Vagina (tissue), 2 donors: Measurements from ENCODE around the gene PTGIS. TPM values are rescaled to one million over a fixed set of nuclear protein-coding genes. Genes with fewer than 3 reads are reported as not detected.
A peak's percentile ranks its signal among the peaks of the same experiment; 100 is the strongest.

Experiments used
- DNase-seq, 2 donors: peaks; one replicate each; pipeline ENCODE4 v3.0.0-alpha.2; 2017; ENCODE audit errors: extremely low spot score in 2 of 2
- H3K27ac ChIP-seq: fragments of 200-600 bp; sonication (generic); one replicate; pipeline ENCODE4 v1.5.1; 2019
- H3K27me3 ChIP-seq: fragments of 200-600 bp; sonication (generic); one replicate; pipeline ENCODE4 v1.5.1; 2019
- H3K36me3 ChIP-seq, 2 donors: fragments of 200-600 bp; sonication (generic); one replicate each; pipeline ENCODE4 v1.5.1; 2017 to 2019
- H3K4me1 ChIP-seq: fragments of 200-600 bp; sonication (generic); one replicate; pipeline ENCODE4 v1.5.1; 2019
- H3K4me3 ChIP-seq, 2 donors: fragments of 200-600 bp; sonication (generic); 1 replicate in 1 of 2; 2 replicates in 1 of 2; pipeline ENCODE4 v1.5.1; 2016 to 2019
- H3K9me3 ChIP-seq: fragments of 200-600 bp; sonication (generic); one replicate; pipeline ENCODE4 v1.5.1; 2019
- CTCF ChIP-seq, 3 experiments: fragments of 450-650 bp in 2 of 3; fragments of 200-600 bp in 1 of 3; sonication (generic) in 1 of 3; IDR thresholded peaks; one replicate each; pipeline ENCODE4 v1.5.1; 2017 to 2019; ENCODE audit warnings: antibody characterized with exemption in 3 of 3, mild to moderate bottlenecking in 2 of 3, moderate library complexity in 2 of 3
- POLR2A ChIP-seq, 2 donors: fragments of 450-650 bp; IDR thresholded peaks; one replicate each; pipeline ENCODE4 v1.6.1; 2017; ENCODE audit warnings: antibody characterized with exemption in 2 of 2, mild to moderate bottlenecking in 2 of 2, moderate library complexity in 2 of 2
- POLR2AphosphoS5 ChIP-seq, 2 donors: sonication (generic); formaldehyde crosslinking; IDR thresholded peaks; one replicate each; pipeline ENCODE4 v1.9.0; 2017; ENCODE audit warnings: antibody characterized with exemption in 2 of 2, mild to moderate bottlenecking in 2 of 2, low read depth in 1 of 2; ENCODE audit not compliant: insufficient read depth in 1 of 2
- intact Hi-C: fragments of 100-400 bp; cut with DNase I; formaldehyde crosslinking; loops from one replicate; pipeline ENCODE4 v1.15.1; 2023
- total RNA-seq: library from RNA; depleted of rRNA; stranded (reverse); fragments of >200 nt; gene quantifications from one replicate; pipeline ENCODE4 v1.2.3, GENCODE V29; 2016

PTGIS gene
- total RNA-seq, 1 donor from 2014 or later, result 51.1 TPM

- H3K27ac ChIP-seq, result no peak overlapping the region
- intact Hi-C loops, result loop anchor here (2.0 to 10.0 kb wide), 2 partner anchors 66 to 274 kb away; no protein-coding TSS in a partner anchor
- H3K27me3 ChIP-seq, result no peaks in the 10 kb centered on the region
These were observed 41.1 kb upstream of the PTGIS start for GRCh38 chr20:49608752-49609670.

GRCh38 chr20:49607568-49607967 is 39.6 kb upstream of the PTGIS start:
- H3K4me3 ChIP-seq, result no peak overlapping the region
- H3K36me3 ChIP-seq, result no peaks in the 10 kb centered on the region
- no peak for DNase-seq
- no peaks in the 10 kb centered on the region for H3K9me3 ChIP-seq
- intact Hi-C loops, result loop anchor here (10.0 kb wide), 1 partner anchor 273 kb away; no protein-coding TSS in a partner anchor
- H3K4me1 ChIP-seq, result peaks cover 24% of the 10 kb centered on the region
- H3K27ac ChIP-seq, result no peak overlapping the region
- no peak for TF ChIP-seq POLR2A (IDR thresholded peaks at IDR 0.05)
- TF ChIP-seq POLR2AphosphoS5 (IDR thresholded peaks at IDR 0.05; ENCODE audit: insufficient read depth in 1 of 2, low read depth in 1 of 2), result no peak
- no peak for TF ChIP-seq CTCF (IDR thresholded peaks at IDR 0.05)
- H3K27me3 ChIP-seq, result no peaks in the 10 kb centered on the region

More at GRCh38 chr20:49608752-49609670, 41.1 kb upstream of the PTGIS start:
- H3K9me3 ChIP-seq, result no peaks in the 10 kb centered on the region
- H3K4me3 ChIP-seq, result no peak overlapping the region
- no peak for DNase-seq
- no peaks in the 10 kb centered on the region for H3K36me3 ChIP-seq
- peak; percentile 92 to 98 (median 96) for TF ChIP-seq CTCF (IDR thresholded peaks at IDR 0.05)
- TF ChIP-seq POLR2A (IDR thresholded peaks at IDR 0.05), result no peak
- no peak for TF ChIP-seq POLR2AphosphoS5 (IDR thresholded peaks at IDR 0.05; ENCODE audit: insufficient read depth in 1 of 2, low read depth in 1 of 2)
- H3K4me1 ChIP-seq, result peaks cover 24% of the 10 kb centered on the region

GRCh38 chr20:49603209-49603627 is 35.3 kb upstream of the PTGIS start:
- TF ChIP-seq POLR2AphosphoS5 (IDR thresholded peaks at IDR 0.05; ENCODE audit: insufficient read depth in 1 of 2, low read depth in 1 of 2), result no peak
- TF ChIP-seq CTCF (IDR thresholded peaks at IDR 0.05), result no peak
- no peak for TF ChIP-seq POLR2A (IDR thresholded peaks at IDR 0.05)
- no peak overlapping the region for H3K27ac ChIP-seq

GRCh38 chr20:49602345-49603208 is 34.6 kb upstream of the PTGIS start:
- no peak for DNase-seq
- Histone ChIP-seq H3K27me3 (no peaks in the 10 kb centered on the region), H3K4me3 (no peak overlapping the region), H3K4me1 (peaks cover 14% of the 10 kb centered on the region), H3K9me3 (no peaks in the 10 kb centered on the region), H3K36me3 (no peaks in the 10 kb centered on the region), H3K27ac (no peak overlapping the region)
- intact Hi-C loops, result loop anchor here (10.0 kb wide), 1 partner anchor 268 kb away; no protein-coding TSS in a partner anchor
- TF ChIP-seq POLR2AphosphoS5 (IDR thresholded peaks at IDR 0.05; ENCODE audit: insufficient read depth in 1 of 2, low read depth in 1 of 2) (no peak), CTCF (IDR thresholded peaks at IDR 0.05) (no peak), POLR2A (IDR thresholded peaks at IDR 0.05) (no peak)

More at GRCh38 chr20:49603209-49603627, 35.3 kb upstream of the PTGIS start:
- H3K9me3 ChIP-seq, result no peaks in the 10 kb centered on the region
- H3K36me3 ChIP-seq, result no peaks in the 10 kb centered on the region
- DNase-seq, result no peak
- H3K4me3 ChIP-seq, result no peak overlapping the region
- intact Hi-C loops, result loop anchor here (10.0 kb wide), 1 partner anchor 268 kb away; no protein-coding TSS in a partner anchor
- peaks cover 14% of the 10 kb centered on the region for H3K4me1 ChIP-seq
- H3K27me3 ChIP-seq, result no peaks in the 10 kb centered on the region
